ENCODE results near the gene VAC14.

Gene VAC14

DNA sequence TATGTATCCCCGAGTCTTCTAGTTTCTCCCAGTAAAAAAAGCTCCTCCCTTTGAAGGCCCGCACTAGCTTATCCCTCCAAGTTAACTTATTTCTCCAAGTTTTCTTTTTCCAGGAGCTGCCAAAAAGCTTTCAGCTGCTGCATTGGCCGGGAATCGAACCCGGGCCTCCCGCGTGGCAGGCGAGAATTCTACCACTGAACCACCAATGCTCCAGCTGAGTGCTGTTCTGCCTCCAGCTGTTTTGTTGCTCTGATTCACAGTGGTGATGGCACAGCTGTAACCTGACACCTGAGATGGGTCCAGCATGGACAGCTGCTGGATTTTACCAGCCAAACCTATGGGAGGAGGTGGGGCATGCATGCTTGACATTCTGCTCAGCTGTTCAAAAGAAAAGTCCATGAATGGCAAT is 22.1 kb downstream of the VAC14 start:
- in situ Hi-C loops (cut with HindIII; ENCODE audit: low sequenced_read_pairs): no loop called here
- TF ChIP-seq, protein P1, sequence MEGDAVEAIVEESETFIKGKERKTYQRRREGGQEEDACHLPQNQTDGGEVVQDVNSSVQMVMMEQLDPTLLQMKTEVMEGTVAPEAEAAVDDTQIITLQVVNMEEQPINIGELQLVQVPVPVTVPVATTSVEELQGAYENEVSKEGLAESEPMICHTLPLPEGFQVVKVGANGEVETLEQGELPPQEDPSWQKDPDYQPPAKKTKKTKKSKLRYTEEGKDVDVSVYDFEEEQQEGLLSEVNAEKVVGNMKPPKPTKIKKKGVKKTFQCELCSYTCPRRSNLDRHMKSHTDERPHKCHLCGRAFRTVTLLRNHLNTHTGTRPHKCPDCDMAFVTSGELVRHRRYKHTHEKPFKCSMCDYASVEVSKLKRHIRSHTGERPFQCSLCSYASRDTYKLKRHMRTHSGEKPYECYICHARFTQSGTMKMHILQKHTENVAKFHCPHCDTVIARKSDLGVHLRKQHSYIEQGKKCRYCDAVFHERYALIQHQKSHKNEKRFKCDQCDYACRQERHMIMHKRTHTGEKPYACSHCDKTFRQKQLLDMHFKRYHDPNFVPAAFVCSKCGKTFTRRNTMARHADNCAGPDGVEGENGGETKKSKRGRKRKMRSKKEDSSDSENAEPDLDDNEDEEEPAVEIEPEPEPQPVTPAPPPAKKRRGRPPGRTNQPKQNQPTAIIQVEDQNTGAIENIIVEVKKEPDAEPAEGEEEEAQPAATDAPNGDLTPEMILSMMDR (IDR thresholded peaks at IDR 0.05; ENCODE audit: low read depth, low read length, missing control alignments): no peak
- DNase-seq (ENCODE audit: low read depth): peak; percentile 66
- no peak overlapping the region for H3K4me3 ChIP-seq (ENCODE audit: low read depth, low read length)

DNA sequence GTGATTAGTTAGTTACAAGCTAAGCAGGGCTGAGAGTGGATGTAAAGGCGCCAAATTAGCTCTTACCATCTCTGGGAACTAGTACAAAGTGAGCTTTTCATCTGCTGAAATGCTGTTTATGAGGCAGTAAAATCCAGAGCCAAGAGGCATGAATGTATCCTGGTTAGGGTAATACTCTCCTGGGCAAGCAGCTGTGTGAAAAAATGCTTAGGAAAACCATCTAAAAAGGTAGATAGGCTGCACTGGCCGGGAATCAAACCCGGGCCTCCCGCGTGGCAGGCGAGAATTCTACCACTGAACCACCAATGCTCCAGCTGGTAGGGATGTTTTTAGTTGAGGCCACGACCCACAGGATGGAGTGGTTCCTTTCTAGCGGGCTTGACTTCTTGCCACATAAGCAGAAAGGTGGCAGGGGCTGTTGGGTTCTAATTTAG is 23.0 kb downstream of the VAC14 start:
- in situ Hi-C loops (cut with HindIII; ENCODE audit: low sequenced_read_pairs): no loop called here
- TF ChIP-seq, protein P1 (IDR thresholded peaks at IDR 0.05; ENCODE audit: low read depth, low read length, missing control alignments): no peak
- H3K4me3 ChIP-seq (ENCODE audit: low read depth, low read length): no peak overlapping the region
- no peak for DNase-seq (ENCODE audit: low read depth)

DNA sequence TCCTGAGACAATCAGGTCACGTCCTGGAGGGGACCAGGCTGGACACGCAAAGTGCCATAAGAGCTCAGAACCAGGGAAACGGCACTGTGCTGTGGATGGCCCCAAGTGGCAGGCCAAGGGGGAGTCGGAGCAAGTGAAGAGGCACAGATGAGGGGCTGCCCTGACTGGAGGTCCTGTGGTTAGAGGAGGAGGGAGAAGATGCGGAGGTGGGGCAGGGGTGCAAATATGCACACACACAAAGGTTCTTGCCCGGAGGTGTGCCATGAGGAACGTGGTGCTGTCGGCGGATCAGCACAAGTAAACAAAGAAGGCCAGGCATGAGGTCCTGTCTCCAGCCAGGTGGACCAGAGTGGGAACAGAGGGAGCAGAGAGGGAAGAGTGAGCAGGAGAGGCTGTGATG is 23.5 kb downstream of the VAC14 start:
- no peak overlapping the region for H3K4me3 ChIP-seq (ENCODE audit: low read depth, low read length)
- in situ Hi-C loops (cut with HindIII; ENCODE audit: low sequenced_read_pairs): no loop called here
- DNase-seq (ENCODE audit: low read depth): no peak
- TF ChIP-seq, protein P1 (IDR thresholded peaks at IDR 0.05; ENCODE audit: low read depth, low read length, missing control alignments): no peak

DNA sequence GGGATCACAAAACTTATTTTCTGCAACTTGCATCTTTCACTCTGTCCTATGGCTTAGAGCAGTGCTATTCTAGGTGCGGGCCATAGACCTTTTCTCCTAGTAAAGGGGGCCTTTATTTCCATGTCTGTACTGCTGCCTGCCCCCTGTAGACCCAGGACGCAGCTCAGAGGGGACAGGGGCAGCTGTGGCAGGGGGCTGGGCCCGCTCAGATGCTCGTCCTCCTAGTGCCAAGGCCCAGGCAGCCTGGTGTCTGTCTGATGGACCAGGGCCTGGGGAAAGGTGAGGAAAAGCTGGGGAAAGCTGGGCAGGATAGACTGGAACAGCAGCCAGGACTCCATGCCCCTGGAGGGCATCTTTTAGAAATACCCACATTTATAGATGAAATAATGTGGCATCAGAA is 25.6 kb downstream of the VAC14 start:
- TF ChIP-seq, protein P1 (IDR thresholded peaks at IDR 0.05; ENCODE audit: low read depth, low read length, missing control alignments): no peak
- no peak for DNase-seq (ENCODE audit: low read depth)
- in situ Hi-C loops (cut with HindIII; ENCODE audit: low sequenced_read_pairs): no loop called here
- H3K4me3 ChIP-seq (ENCODE audit: low read depth, low read length): no peak overlapping the region

DNA sequence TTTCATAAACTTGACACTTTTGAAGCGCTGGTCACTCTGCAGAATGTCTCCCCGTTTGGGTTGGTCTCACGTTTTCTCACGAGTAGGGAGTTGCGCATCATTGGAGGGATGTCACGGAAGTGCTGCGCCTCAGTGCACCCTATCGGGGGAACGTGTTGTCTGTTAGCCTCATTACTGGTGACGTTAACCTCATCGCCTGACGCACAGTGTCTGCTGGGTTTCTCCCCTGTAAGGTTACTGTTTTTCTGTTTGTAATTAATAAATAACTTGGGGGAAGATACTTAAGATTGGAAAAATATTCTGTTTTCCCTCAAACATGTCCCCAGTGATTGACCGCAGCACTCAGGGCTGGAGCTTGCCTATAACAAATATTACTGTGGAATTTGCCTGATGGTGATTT is 26.7 kb downstream of the VAC14 start:
- DNase-seq (ENCODE audit: low read depth): no peak
- TF ChIP-seq, protein P1 (IDR thresholded peaks at IDR 0.05; ENCODE audit: low read depth, low read length, missing control alignments): no peak
- H3K4me3 ChIP-seq (ENCODE audit: low read depth, low read length): no peak overlapping the region
- in situ Hi-C loops (cut with HindIII; ENCODE audit: low sequenced_read_pairs): loop anchor here (25.0 kb wide), 1 partner anchor 237 kb away; no protein-coding TSS in a partner anchor

DNA sequence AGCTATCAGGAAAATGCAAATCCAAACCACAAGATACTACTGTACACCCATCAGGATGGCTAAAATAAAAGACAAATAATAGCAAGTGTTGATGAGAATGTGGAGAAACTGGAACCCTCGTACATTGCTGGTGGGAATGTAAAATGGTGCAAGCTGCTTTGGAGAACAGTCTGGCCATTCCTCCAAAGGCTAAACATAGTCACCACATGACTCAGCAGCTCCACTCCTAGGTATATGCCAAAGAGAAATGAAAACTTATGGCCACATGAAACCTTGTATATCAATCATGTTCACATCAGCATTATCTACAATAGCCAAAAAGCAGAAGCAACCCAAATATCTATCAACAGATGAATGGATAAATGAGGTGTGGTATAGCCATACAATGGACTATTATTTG is 28.5 kb downstream of the VAC14 start:
- no peak for DNase-seq (ENCODE audit: low read depth)
- in situ Hi-C loops (cut with HindIII; ENCODE audit: low sequenced_read_pairs): loop anchor here (25.0 kb wide), 1 partner anchor 235 kb away; no protein-coding TSS in a partner anchor
- TF ChIP-seq, protein P1 (IDR thresholded peaks at IDR 0.05; ENCODE audit: low read depth, low read length, missing control alignments): no peak
- H3K4me3 ChIP-seq (ENCODE audit: low read depth, low read length): no peak overlapping the region

Measured in astrocyte of the cerebellum (primary cell).